PFSK-1 (cell line): ENCODE data around the gene SV2C.

Experiments
- FOXP2 ChIP-seq: optimal IDR thresholded peaks from 2 replicates; pipeline ENCODE3; 2011; ENCODE audit warnings: borderline replicate concordance, control low read depth, inconsistent platforms; ENCODE audit not compliant: insufficient read depth; ENCODE audit errors: extremely low read length, extremely low read depth
- POLR2AphosphoS5 ChIP-seq: IDR thresholded peaks from 2 replicates; pipeline ENCODE4 v1.6.1; 2012; ENCODE audit warnings: low read depth, mild to moderate bottlenecking, control low read depth, low read length, moderate library complexity
- REST ChIP-seq, 2 experiments: IDR thresholded peaks; 2 replicates each; pipeline versions ENCODE4 v1.6.1 to v1.8.0; 2011 to 2012; ENCODE audit warnings: low read depth in 2 of 2, low read length in 2 of 2, control low read depth in 1 of 2, inconsistent platforms in 1 of 2, mild to moderate bottlenecking in 1 of 2, moderate library complexity in 1 of 2; ENCODE audit not compliant: insufficient read depth in 1 of 2
- SIN3A ChIP-seq: IDR thresholded peaks from 2 replicates; pipeline ENCODE4 v1.6.1; 2012; ENCODE audit warnings: mild to moderate bottlenecking, low read length, moderate library complexity, borderline replicate concordance; ENCODE audit not compliant: insufficient read depth
- TAF1 ChIP-seq: IDR thresholded peaks from 2 replicates; pipeline ENCODE4 v1.6.1; 2012; ENCODE audit warnings: low read length, control low read depth, borderline replicate concordance; ENCODE audit not compliant: insufficient read depth

The SV2C gene

GRCh38 chr5:76106149-76106548 lies 23.0 kb downstream of the SV2C start:
- TF ChIP-seq TAF1: no peak
- no peak for TF ChIP-seq POLR2AphosphoS5
- TF ChIP-seq REST (IDR thresholded peaks at IDR 0.05; ENCODE audit: insufficient read depth in 1 of 2, low read depth in 2 of 2, low read length in 2 of 2): no peak
- no peak for TF ChIP-seq SIN3A
- TF ChIP-seq FOXP2: no peak

GRCh38 chr5:76111477-76112174 lies 28.4 kb downstream of the SV2C start:
- TF ChIP-seq FOXP2: no peak
- TF ChIP-seq SIN3A: no peak
- TF ChIP-seq REST (IDR thresholded peaks at IDR 0.05; ENCODE audit: insufficient read depth in 1 of 2, low read depth in 2 of 2, low read length in 2 of 2): no peak
- TF ChIP-seq POLR2AphosphoS5: no peak

DNA sequence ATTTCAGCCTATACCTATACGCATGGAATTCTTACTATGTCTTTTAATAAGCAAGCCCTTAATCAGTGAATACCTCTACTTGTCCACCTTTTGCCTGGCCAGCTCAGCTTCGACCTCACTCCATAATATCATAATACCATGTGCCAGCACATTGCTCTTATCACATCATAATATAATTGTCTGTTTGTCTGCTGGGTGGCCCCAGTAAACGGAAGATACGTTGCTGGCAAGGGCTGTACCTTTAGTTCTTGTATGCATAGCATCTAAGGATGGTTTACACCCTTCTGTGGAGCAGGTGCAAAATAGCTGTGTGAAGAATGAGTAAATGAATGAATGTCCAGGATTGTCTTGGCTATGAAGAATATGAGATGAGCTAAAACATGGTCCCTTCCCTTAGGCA lies 29.9 kb downstream of the SV2C start:
- TF ChIP-seq POLR2AphosphoS5 (no peak), REST (IDR thresholded peaks at IDR 0.05; ENCODE audit: insufficient read depth in 1 of 2, low read depth in 2 of 2, low read length in 2 of 2) (no peak), TAF1 (no peak), SIN3A (no peak), FOXP2 (no peak)

DNA sequence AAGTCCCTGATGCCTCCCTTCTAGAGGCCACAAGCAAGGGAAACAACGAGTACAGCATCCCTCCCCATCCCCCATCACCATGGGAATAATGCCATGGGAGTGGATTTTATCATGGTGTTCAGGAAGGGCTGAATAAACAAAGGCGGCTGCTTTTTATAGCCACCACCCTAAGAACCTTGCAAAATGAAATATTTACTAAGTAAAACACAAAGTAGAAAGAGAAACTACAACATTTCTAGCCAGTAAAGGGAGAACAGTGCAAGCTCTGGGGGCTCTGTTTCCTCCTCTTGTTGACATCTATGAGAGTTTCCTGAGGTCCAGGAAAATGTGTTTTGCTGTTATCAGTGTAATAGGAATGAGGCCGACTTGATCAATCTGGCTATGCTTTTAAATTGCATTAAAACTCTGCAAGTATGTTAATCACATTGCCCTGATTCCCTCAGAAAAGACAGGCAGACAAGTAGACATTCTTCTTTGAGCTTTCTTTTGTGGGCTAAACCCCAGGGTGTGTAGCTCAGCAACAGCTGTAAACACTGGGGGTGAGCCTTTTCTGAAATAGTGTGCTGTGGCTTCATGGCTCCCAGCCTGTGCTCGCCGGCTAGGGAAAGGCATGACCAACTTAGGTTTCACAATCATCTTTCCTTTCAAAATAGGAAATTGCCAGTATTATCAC lies 31.1 kb downstream of the SV2C start:
- TF ChIP-seq SIN3A: no peak
- TF ChIP-seq REST (IDR thresholded peaks at IDR 0.05; ENCODE audit: insufficient read depth in 1 of 2, low read depth in 2 of 2, low read length in 2 of 2): no peak
- no peak for TF ChIP-seq FOXP2
- TF ChIP-seq TAF1: no peak
- no peak for TF ChIP-seq POLR2AphosphoS5

DNA sequence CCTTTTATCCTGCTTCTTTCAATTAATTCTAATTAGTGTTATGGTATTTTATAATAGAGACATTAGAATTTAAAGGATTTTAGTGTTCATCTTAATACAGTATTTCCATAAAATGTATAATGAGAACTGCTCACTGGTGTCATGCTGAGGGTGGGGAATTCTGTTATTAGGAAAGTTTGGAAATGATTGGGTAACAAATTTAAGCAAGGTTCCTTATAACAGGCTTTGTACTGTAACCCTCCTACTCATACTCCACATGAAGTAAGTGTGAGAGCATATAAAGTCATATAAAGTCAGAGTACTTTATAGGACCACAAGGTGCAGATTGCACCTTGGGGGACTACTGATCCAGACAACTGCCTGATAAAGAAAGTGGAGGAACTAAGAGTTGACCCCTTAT lies 42.2 kb downstream of the SV2C start:
- no peak for TF ChIP-seq TAF1
- no peak for TF ChIP-seq SIN3A
- TF ChIP-seq REST (IDR thresholded peaks at IDR 0.05; ENCODE audit: insufficient read depth in 1 of 2, low read depth in 2 of 2, low read length in 2 of 2): no peak
- no peak for TF ChIP-seq FOXP2
